K562 (cell line): ENCODE data around the gene ST6GAL1. TPM values are rescaled to one million over a fixed set of nuclear protein-coding genes. Genes with fewer than 3 reads are reported as not detected.

Experiments
- ATAC-seq: fragments of 200-7000 bp; cut with Tn5 transposase; 3 replicates; pipeline ENCODE4 v1.9.1; 2020; ENCODE audit warnings: moderate library complexity
- BruUV-seq: library from RNA; stranded (reverse); fragments of 400-500 nt; replicated peaks from 2 replicates; lab custom pipeline; 2021; lab: Mats Ljungman, UMichigan
- CTCF ChIA-PET: fragments of 300-600 bp; formaldehyde crosslinking; extraction: SDS; loops from one replicate; lab custom pipeline; 2021; ENCODE audit warnings: low intra/inter-chr PET ratio; lab: Yijun Ruan, JAX
- POLR2A ChIA-PET: fragments of 300-600, 350-650 bp; sonication (Branson Sonifier 250); formaldehyde crosslinking; extraction: SDS; loops from one replicate; lab custom pipeline; 2021; ENCODE audit warnings: antibody characterized with exemption, inconsistent platforms; lab: Yijun Ruan, JAX
- DNase-seq, 4 experiments: peaks; one replicate each; pipeline versions ENCODE4 v3.0.0 to v3.0.0-alpha.2; 2011 to 2018; ENCODE audit warnings: low spot score in 3 of 4, mixed read lengths in 3 of 4; ENCODE audit errors: extremely low read depth in 1 of 4
- FAIRE-seq: peaks from 2 replicates; lab custom pipeline; 2011; peaks lifted over from hg19 to GRCh38; lab: Jason Lieb, UNC
- H2AFZ ChIP-seq: 2 replicates; pipeline ENCODE4 v1.6.0; 2011; ENCODE audit warnings: low read depth, low read length, control low read depth, inconsistent platforms
- H3K27ac ChIP-seq: fragments of 200-600 bp; 3 replicates; pipeline ENCODE4 v1.8.0; 2011; ENCODE audit warnings: low read depth, mild to moderate bottlenecking, control low read depth, inconsistent platforms, low read length, moderate library complexity, mixed read lengths; ENCODE audit errors: extremely low read depth
- H3K27me3 ChIP-seq, 2 experiments: fragments of 300-600 bp in 1 of 2; 2 replicates in 1 of 2; 3 replicates in 1 of 2; pipeline versions ENCODE4 v1.6.0 to v1.8.0; 2011; ENCODE audit warnings: inconsistent platforms in 2 of 2, low read length in 2 of 2, mild to moderate bottlenecking in 1 of 2, mixed read lengths in 1 of 2, moderate library complexity in 1 of 2; ENCODE audit not compliant: control insufficient read depth in 2 of 2, insufficient read depth in 2 of 2
- H3K36me3 ChIP-seq: fragments of 300-600 bp; 3 replicates; pipeline ENCODE4 v1.8.0; 2011; ENCODE audit warnings: mild to moderate bottlenecking, low read length, inconsistent platforms; ENCODE audit not compliant: control insufficient read depth, insufficient read depth
- H3K4me1 ChIP-seq, 2 experiments: fragments of 200-600 bp in 1 of 2; replicated peaks in 1 of 2; 2 replicates in 1 of 2; 3 replicates in 1 of 2; pipeline versions ENCODE4 v1.5.1 to v1.8.0; 2011; ENCODE audit warnings: inconsistent platforms in 2 of 2, low read length in 2 of 2, mild to moderate bottlenecking in 1 of 2, mixed read lengths in 1 of 2, moderate library complexity in 1 of 2; ENCODE audit not compliant: control insufficient read depth in 2 of 2, insufficient read depth in 2 of 2
- H3K4me2 ChIP-seq: 2 replicates; pipeline ENCODE4 v1.6.1; 2011; ENCODE audit warnings: low read length, control low read depth, inconsistent platforms, mixed read lengths; ENCODE audit not compliant: insufficient read depth
- H3K4me3 ChIP-seq: fragments of 200-600 bp; sonication (generic), shearing (Covaris generic); 2 replicates; pipeline ENCODE4 v1.5.1; 2016; ENCODE audit warnings: control low read depth, inconsistent platforms
- H3K79me2 ChIP-seq: fragments of 200-600 bp; 3 replicates; pipeline ENCODE4 v1.8.0; 2011; ENCODE audit warnings: low read length, inconsistent platforms; ENCODE audit not compliant: control insufficient read depth, insufficient read depth
- H3K9ac ChIP-seq, 2 experiments: 2 replicates each; pipeline versions ENCODE4 v1.6.0 to v1.6.1; 2011; ENCODE audit warnings: low read depth in 2 of 2, low read length in 2 of 2, control low read depth in 1 of 2, inconsistent platforms in 1 of 2, mild to moderate bottlenecking in 1 of 2, mixed read lengths in 1 of 2; ENCODE audit not compliant: insufficient read depth in 1 of 2
- H3K9me1 ChIP-seq: one replicate; pipeline ENCODE4 v1.6.0; 2011; ENCODE audit warnings: inconsistent platforms, mild to moderate bottlenecking, low read length, moderate library complexity; ENCODE audit not compliant: control insufficient read depth, insufficient read depth
- H3K9me3 ChIP-seq: replicated peaks from 2 replicates; pipeline ENCODE4 v1.5.1; 2011; ENCODE audit warnings: low read depth, low read length, inconsistent platforms; ENCODE audit not compliant: control insufficient read depth, insufficient read depth
- H4K20me1 ChIP-seq: replicated peaks from 2 replicates; pipeline ENCODE4 v1.6.1; 2011; ENCODE audit warnings: low read length, inconsistent platforms, mixed read lengths; ENCODE audit not compliant: control insufficient read depth, insufficient read depth
- CBFA2T3 ChIP-seq: fragments of 450-650 bp; IDR thresholded peaks from 2 replicates; pipeline ENCODE4 v1.6.1; 2017
- KDM1A ChIP-seq, 2 experiments: fragments of 450-650 bp; IDR thresholded peaks; 2 replicates each; pipeline ENCODE4 v1.6.1; 2016; ENCODE audit warnings: mild to moderate bottlenecking in 2 of 2
- PBX2 ChIP-seq, 2 experiments: IDR thresholded peaks in 1 of 2; conservative IDR thresholded peaks in 1 of 2; 2 replicates each; pipeline ENCODE4 v1.6.1; 2016; ENCODE audit warnings: low read depth in 2 of 2, mild to moderate bottlenecking in 1 of 2, missing compliant biosample characterization in 1 of 2, missing genetic modification characterization in 1 of 2, moderate library complexity in 1 of 2
- RCOR1 ChIP-seq, 2 experiments: IDR thresholded peaks; 2 replicates each; pipeline ENCODE4 v1.6.1; 2012; ENCODE audit warnings: low read depth in 2 of 2, low read length in 2 of 2, borderline replicate concordance in 1 of 2, improper control_type of control experiment in 1 of 2
- TEAD4 ChIP-seq, 2 experiments: sonication (generic) in 1 of 2; formaldehyde crosslinking in 1 of 2; IDR thresholded peaks; 2 replicates each; pipeline versions ENCODE4 v1.6.1 to v1.8.0; 2012 to 2022; ENCODE audit warnings: borderline replicate concordance in 1 of 2, inconsistent platforms in 1 of 2, low read length in 1 of 2, mild to moderate bottlenecking in 1 of 2, missing genetic modification reagents in 1 of 2
- YBX1 ChIP-seq: fragments of 450-650 bp; IDR thresholded peaks from 2 replicates; pipeline ENCODE4 v1.7.1; 2016; ENCODE audit warnings: mild to moderate bottlenecking
- ZNF583 ChIP-seq: fragments of 250-450 bp; sonication (Bioruptor Pico); IDR thresholded peaks from 2 replicates; pipeline ENCODE4 v1.4.0; 2020
- WGBS: fragments of 100-300 bp; shearing (Covaris generic); methylation state at CpG from one replicate; pipeline ENCODE4 v1.1.6; 2016; ENCODE audit warnings: low coverage, mixed read lengths; ENCODE audit not compliant: insufficient coverage; ENCODE audit errors: missing lambda C conversion rate; 5-methylcytosine and 5-hydroxymethylcytosine counted together
- in situ Hi-C: fragments of 300-500 bp; cut with MboI; formaldehyde crosslinking; loops from 4 replicates; pipeline ENCODE4 v1.15.0; 2018; ENCODE audit warnings: inconsistent platforms, mixed read lengths
- intact Hi-C: fragments of 100-400 bp; cut with micrococcal nuclease; formaldehyde crosslinking; loops from 2 replicates; pipeline ENCODE4 v1.14.2; 2022
- polyA plus RNA-seq, 8 experiments: library from polyadenylated mRNA; depleted of rRNA in 4 of 8; stranded (reverse) in 5 of 8; unstranded in 3 of 8; fragments of >200 nt; fragmentation: Nextera tagmentation in 2 of 8; fragmentation: Illumina TruSeq in 1 of 8; extraction: Ambion mirVana in 2 of 8; extraction: Trizol in 1 of 8; gene quantifications; 2 replicates each; pipeline versions ENCODE4 v1.2.1 to v1.2.3, GENCODE V29; 2011 to 2014; ENCODE audit warnings: inconsistent platforms in 1 of 8, missing spikeins in 1 of 8
- total RNA-seq, 7 experiments: library from RNA; depleted of rRNA in 6 of 7; stranded (reverse); fragments of >200 nt in 6 of 7; fragmentation: Illumina TruSeq in 2 of 7; extraction: Trizol in 2 of 7; gene quantifications; 2 replicates each; pipeline versions ENCODE4 v1.2.1 to v1.2.3, GENCODE V29; 2011 to 2021; ENCODE audit warnings: low replicate concordance in 1 of 7
- TF ChIP-seq, protein P1 (sequence below): fragments of 450-650 bp; IDR thresholded peaks from 2 replicates; pipeline ENCODE4 v1.6.1; 2014; ENCODE audit warnings: low read depth, mild to moderate bottlenecking, moderate library complexity, borderline replicate concordance

ST6GAL1 gene
- total and polyA plus RNA-seq, 9 of the 15 experiments (the other 6 are each of a cell fraction or from before 2014, with no cell fraction given), result 31.9 to 145 (median 71.0) TPM

DNA sequence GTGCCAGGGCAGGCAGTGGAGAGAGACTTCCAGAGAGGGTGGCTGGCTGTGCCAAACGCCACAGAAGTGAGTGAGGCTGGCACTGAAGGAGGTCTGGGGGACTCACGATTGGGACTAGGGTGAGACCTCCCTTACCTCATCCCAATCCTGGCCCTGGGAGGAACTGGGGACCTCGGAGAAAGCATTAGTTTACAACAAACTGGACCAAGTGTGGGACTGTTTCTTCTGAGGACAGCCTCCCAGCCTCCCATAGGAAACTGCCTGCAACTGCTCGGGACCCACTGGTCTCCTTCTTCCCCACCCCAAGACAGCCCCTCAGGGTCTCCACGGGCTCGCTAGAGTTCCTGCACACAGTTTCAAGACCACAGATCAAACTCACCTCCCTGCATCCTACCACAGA lies 45.4 kb downstream of the ST6GAL1 start (continued):
- TF ChIP-seq YBX1, result no peak

DNA sequence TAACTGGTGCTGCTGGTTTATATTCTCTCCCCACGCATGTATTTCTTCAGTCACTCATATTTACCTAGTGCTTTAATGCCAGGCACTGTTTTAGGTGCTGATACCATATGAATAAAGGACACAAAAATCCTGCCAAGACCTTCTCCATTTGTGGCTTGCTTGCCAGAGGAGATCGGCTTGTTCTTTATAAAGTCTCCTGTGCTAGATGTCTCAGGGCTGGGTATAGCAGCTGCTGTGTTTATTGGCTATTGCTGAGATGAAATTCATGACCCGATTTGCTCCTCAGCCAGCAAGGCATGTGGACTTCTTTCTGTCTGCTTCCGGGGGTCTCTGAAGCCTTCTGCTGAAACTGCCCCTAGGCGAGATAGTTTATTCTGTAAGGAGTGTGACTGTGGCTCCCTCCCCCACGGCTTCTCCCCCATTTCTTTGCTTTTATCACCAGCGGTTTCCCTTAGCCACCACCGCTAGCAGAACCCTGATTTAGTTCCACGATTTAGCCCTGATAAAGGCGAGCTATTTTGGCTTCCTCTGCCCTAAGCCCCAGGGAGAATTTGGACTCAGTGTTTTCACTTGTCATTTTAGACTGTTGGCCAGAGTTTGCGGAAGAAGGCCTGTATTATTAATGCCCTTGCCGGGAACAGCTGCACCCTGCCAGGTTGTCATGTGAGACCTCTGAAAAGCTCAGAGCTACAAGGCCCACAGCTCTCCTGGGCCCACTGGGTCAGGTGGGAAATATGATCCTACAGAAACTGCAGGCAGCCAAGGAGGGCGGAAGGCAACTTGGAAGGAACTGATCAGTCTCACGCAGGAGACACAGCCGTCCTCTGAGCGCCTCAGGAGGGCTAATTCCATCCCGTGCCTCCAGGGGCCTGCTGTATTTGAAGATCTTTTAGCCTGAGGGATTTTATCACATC lies 46.8 kb downstream of the ST6GAL1 start:
- intact Hi-C loops (no loop called here), in situ Hi-C loops (no loop called here)
- H3K4me1 ChIP-seq, result peaks cover 0 to 11% of the 10 kb centered on the region in 2 experiments; a peak in 4 of 5 replicates
- no peaks in the 10 kb centered on the region for H3K9me3 ChIP-seq
- TF ChIP-seq ZNF583 (CRISPR knock-in tag), result no peak
- peak; percentile 10; the same call in 1 of the 2 replicates for TF ChIP-seq TEAD4 (IDR thresholded peaks at IDR 0.05; ENCODE audit: low read length)
- TF ChIP-seq TEAD4 (CRISPR knock-in tag; IDR thresholded peaks at IDR 0.05; ENCODE audit: borderline replicate concordance), result no peak
- no peak for TF ChIP-seq PBX2 (CRISPR knock-in tag; IDR thresholded peaks at IDR 0.05; ENCODE audit: low read depth)
- peak; percentile 36 for TF ChIP-seq PBX2 (tag; conservative IDR thresholded peaks at IDR 0.05; ENCODE audit: low read depth)
- peak; percentile 70 to 77 for TF ChIP-seq KDM1A (IDR thresholded peaks at IDR 0.05)
- TF ChIP-seq, protein P1, sequence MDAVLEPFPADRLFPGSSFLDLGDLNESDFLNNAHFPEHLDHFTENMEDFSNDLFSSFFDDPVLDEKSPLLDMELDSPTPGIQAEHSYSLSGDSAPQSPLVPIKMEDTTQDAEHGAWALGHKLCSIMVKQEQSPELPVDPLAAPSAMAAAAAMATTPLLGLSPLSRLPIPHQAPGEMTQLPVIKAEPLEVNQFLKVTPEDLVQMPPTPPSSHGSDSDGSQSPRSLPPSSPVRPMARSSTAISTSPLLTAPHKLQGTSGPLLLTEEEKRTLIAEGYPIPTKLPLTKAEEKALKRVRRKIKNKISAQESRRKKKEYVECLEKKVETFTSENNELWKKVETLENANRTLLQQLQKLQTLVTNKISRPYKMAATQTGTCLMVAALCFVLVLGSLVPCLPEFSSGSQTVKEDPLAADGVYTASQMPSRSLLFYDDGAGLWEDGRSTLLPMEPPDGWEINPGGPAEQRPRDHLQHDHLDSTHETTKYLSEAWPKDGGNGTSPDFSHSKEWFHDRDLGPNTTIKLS, result no peak
- peak; percentile 12; the same call in 1 of the 2 replicates for TF ChIP-seq CBFA2T3
- TF ChIP-seq RCOR1 (IDR thresholded peaks at IDR 0.05; ENCODE audit: borderline replicate concordance in 1 of 2, low read depth in 2 of 2, low read length in 2 of 2), result peak; percentile 31 to 88; a peak in 2 of 4 replicates
- ChIA-PET CTCF (no interaction called here), POLR2A (no interaction called here)
- WGBS, result 59% methylated on average over 16 of the region's 17 CpGs
- no peaks in the 10 kb centered on the region for H3K9me1 ChIP-seq
- H3K9ac ChIP-seq, result peak overlapping the region in 1 of 2 experiments; percentile 73; a peak in 1 of 4 replicates
- H3K4me3 ChIP-seq, result no peak overlapping the region
- H3K27me3 ChIP-seq, result no peaks in the 10 kb centered on the region
- H3K36me3 ChIP-seq, result peaks cover 87% of the 10 kb centered on the region; the same call in 2 of the 3 replicates
- H3K79me2 ChIP-seq, result no peaks in the 10 kb centered on the region
- H3K4me2 ChIP-seq, result no peak overlapping the region
- peaks cover 6% of the 10 kb centered on the region; the same call in 1 of the 2 replicates for H4K20me1 ChIP-seq
- no peak overlapping the region for H3K27ac ChIP-seq
- peak; percentile 76 for FAIRE-seq
- peak; percentile 50 for ATAC-seq
- no peak overlapping the region for H2AFZ ChIP-seq
- no TSS peak for BruUV-seq
- DNase-seq, result peak in 1 of 4 experiments; percentile 43
